ENCODE results near the gene CENPU.
"Not testable (repeated sequence)": the region's sequence is repeated elsewhere in the genome, so short reads cannot be mapped to it uniquely, and the experiment has no call there.

Gene CENPU

DNA sequence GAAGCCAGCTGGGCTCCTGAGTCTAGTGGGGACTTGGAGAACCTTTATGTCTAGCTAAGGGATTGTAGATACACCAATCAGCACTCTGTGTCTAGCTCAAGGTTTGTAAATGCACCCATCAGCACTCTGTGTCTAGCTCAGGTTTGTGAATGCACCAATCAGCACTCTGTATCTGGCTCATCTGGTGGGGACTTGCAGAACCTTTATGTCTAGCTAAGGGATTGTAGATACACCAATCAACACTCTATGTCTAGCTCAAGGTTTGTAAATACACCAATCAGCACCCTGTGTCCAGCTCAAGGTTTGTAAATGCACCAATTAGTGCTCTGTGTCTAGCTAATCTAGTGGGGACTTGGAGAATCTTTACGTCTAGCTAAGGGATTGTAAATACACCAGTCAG is 7.8 kb upstream of the CENPU start:
- not testable (repeated sequence) for H3K4me3 Mint-ChIP-seq; H3K27me3 Mint-ChIP-seq; H3K9me3 Mint-ChIP-seq; H3K27ac Mint-ChIP-seq; H3K36me3 Mint-ChIP-seq (ENCODE audit: low read depth)
- H3K4me1 Mint-ChIP-seq (ENCODE audit: low read depth), result peaks cover 25% of the 10 kb centered on the region

DNA sequence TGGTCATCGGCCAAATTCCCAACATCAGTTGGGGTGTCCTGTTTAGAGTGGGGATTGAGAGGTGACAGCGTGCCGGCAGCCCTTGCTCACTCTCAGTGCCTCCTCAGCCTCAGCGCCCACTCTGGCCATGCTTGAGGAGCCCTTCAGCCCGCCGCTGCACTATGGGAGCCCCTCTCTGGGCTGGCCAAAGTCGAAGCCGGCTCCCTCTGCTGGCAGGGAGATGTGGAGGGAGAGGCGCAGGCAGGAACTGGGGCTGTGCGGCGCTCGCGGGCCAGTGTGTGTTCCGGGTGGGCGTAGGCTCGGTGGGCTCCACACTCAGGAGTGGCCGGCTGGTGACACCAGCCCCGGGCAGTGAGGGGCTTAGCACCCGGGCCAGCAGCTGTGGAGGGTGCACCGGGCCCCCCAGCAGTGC is 7.1 kb upstream of the CENPU start:
- Mint-ChIP-seq H3K27me3 (no peaks in the 10 kb centered on the region), H3K4me1 (ENCODE audit: low read depth) (peaks cover 18% of the 10 kb centered on the region), H3K27ac (no peak overlapping the region), H3K4me3 (no peak overlapping the region), H3K9me3 (no peaks in the 10 kb centered on the region), H3K36me3 (ENCODE audit: low read depth) (no peaks in the 10 kb centered on the region)

DNA sequence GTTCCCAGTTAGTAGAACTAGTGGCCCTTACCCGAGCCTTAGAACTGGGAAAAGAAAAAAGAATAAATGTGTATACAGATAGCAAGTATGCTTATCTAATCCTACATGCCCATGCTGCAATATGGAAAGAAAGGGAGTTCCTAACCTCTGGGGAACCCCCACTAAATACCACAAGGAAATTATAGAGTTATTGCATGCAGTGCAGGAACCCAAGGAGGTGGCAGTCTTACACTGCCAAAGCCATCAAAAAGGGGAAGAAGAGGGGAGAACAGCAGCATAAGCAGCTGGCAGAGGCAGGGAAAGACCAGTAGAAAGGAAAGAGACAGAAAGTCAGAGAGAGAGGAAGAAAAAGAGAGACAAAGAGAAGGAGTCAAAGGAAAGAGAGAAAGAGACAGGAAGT is 5.7 kb upstream of the CENPU start:
- H3K27me3 Mint-ChIP-seq; H3K4me3 Mint-ChIP-seq; H3K36me3 Mint-ChIP-seq (ENCODE audit: low read depth); H3K9me3 Mint-ChIP-seq: not testable (repeated sequence)
- Mint-ChIP-seq H3K4me1 (ENCODE audit: low read depth) (peaks cover 18% of the 10 kb centered on the region), H3K27ac (peak overlapping the region; percentile 31)

DNA sequence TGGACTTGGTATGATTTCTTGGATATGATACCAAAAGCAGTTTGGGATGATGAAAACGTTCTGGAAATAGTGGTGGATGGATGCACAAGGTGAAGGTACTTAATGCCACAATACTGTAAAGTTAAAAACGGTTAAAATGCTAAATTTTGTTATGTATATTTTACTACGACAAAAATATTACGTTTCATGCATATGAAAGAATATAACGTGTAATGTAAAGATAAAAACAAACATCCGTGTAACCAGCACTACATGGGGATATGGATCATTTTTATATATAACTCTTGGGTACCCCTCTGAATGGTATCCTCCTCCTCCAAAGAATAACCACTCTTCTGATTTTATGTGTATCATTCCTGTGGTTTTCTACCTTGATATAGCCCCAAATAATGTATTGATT is 862 bp upstream of the CENPU start:
- Mint-ChIP-seq H3K36me3 (ENCODE audit: low read depth) (peaks cover 24% of the 10 kb centered on the region), H3K27ac (peak overlapping the region; percentile 90), H3K4me1 (ENCODE audit: low read depth) (peaks cover 40% of the 10 kb centered on the region), H3K27me3 (no peaks in the 10 kb centered on the region), H3K4me3 (peak overlapping the region; percentile 96), H3K9me3 (no peaks in the 10 kb centered on the region)

DNA sequence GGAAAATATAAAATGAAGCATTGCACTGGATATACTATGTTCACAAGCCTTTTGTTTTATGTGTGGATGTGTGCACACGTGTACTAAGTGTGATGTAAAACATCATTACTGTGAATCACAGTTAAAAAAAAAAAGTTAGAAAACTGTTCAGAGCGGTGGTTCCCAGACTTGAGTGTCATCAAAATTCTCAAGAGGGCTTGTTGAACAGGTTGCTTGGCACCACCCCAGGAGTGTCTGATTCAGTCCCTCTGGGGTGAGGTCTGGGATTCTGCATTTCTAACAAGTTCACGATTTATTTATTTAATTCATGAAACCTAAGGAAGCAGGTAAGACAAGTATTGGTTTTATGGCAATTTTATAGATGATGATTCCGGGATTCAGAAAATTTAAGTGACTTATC is 1.8 kb downstream of the CENPU start:
- Mint-ChIP-seq H3K4me3 (peak overlapping the region; percentile 96), H3K27me3 (no peaks in the 10 kb centered on the region), H3K36me3 (ENCODE audit: low read depth) (peaks cover 49% of the 10 kb centered on the region), H3K4me1 (ENCODE audit: low read depth) (peaks cover 32% of the 10 kb centered on the region), H3K27ac (no peak overlapping the region), H3K9me3 (no peaks in the 10 kb centered on the region)

DNA sequence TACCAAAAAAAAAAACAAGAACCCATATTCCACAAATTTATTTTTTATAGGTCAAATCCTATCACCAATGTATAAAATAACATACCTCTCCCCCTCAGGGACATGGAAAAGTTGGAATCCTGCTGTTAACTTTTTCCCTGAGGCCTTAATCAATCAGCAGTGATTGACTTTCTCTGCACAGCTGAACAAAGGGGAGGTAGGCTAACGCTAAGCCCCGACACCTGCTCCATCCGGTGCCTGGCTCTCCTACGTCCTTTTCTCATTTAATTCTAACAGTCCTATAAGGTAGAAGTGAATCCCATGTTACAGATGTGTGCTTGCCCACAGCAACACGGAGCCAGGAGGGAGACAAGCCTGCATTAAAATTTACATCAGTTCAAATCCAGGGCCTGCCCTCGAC is 2.8 kb downstream of the CENPU start:
- Mint-ChIP-seq H3K9me3 (no peaks in the 10 kb centered on the region), H3K36me3 (ENCODE audit: low read depth) (peaks cover 58% of the 10 kb centered on the region), H3K27ac (no peak overlapping the region), H3K27me3 (no peaks in the 10 kb centered on the region), H3K4me3 (no peak overlapping the region), H3K4me1 (ENCODE audit: low read depth) (peaks cover 32% of the 10 kb centered on the region)

DNA sequence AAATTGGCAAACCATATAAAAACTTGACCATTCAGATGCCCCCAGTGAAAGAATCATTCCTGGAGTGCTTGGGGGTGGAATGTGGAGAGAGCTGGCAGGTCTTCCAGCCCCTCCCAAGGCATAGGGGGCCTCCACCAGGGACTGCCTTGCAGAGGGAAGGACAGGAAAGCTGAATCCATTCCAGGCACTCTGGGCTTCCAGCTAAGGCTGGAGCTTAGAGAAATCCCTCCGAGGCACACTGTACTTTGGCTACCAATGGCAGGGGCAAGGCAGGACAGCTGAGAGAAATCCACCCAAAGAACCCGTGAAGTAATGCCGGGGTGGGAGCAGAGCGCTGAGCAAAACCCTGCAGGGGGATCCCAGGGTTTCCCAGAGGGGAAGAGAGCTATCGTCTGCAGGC is 4.0 kb downstream of the CENPU start:
- Mint-ChIP-seq H3K4me1 (ENCODE audit: low read depth) (peaks cover 32% of the 10 kb centered on the region), H3K36me3 (ENCODE audit: low read depth) (peaks cover 65% of the 10 kb centered on the region), H3K27ac (no peak overlapping the region)

DNA sequence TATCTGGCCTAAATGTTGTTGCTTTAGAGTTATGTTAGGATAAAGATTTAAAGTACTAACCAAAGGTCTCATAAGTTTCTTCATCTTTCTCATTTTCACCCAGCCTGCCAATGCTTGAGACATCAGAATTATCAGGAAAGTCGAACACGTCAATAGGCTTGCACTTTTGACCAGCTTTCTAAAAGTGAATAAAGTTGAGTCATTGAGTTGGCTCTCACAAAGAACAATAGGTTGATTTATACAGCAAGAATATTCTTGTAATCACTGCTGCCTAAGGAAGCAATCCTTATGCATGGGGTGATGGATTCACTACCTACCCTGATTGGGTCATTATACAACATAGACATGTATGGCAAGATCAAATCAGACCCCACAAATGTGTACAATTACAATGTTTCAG is 5.0 kb downstream of the CENPU start:
- no peak overlapping the region for H3K27ac Mint-ChIP-seq

More for the DNA sequence above, 4.0 kb downstream of the CENPU start:
- no peaks in the 10 kb centered on the region for H3K9me3 Mint-ChIP-seq
- H3K4me3 Mint-ChIP-seq, result no peak overlapping the region
- H3K27me3 Mint-ChIP-seq, result no peaks in the 10 kb centered on the region

DNA sequence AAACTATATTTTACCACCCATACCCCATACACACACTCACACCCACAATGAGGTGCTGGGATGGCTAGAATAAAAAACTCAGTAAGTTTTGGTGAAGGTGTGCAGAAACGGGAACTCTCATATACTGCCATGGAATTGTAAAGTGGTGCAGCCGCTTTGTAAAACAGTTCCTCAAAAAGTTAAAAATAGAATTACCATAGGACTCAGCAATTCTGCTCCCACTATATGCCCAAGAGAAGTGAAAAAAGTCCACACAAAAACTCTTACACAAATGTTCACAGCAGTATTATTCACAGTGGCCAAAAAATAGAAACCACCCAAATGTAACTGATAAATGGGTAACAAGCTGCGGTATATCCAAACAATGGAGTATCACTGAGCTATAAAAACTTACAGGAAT is 6.5 kb downstream of the CENPU start:
- Mint-ChIP-seq H3K9me3 (no peaks in the 10 kb centered on the region), H3K4me3 (no peak overlapping the region), H3K27me3 (no peaks in the 10 kb centered on the region), H3K27ac (no peak overlapping the region), H3K36me3 (ENCODE audit: low read depth) (peaks cover 78% of the 10 kb centered on the region), H3K4me1 (ENCODE audit: low read depth) (peaks cover 13% of the 10 kb centered on the region)

More for the DNA sequence above, 5.0 kb downstream of the CENPU start:
- Mint-ChIP-seq H3K4me3 (no peak overlapping the region), H3K9me3 (no peaks in the 10 kb centered on the region), H3K27me3 (no peaks in the 10 kb centered on the region), H3K4me1 (ENCODE audit: low read depth) (peaks cover 23% of the 10 kb centered on the region), H3K36me3 (ENCODE audit: low read depth) (peaks cover 74% of the 10 kb centered on the region)

DNA sequence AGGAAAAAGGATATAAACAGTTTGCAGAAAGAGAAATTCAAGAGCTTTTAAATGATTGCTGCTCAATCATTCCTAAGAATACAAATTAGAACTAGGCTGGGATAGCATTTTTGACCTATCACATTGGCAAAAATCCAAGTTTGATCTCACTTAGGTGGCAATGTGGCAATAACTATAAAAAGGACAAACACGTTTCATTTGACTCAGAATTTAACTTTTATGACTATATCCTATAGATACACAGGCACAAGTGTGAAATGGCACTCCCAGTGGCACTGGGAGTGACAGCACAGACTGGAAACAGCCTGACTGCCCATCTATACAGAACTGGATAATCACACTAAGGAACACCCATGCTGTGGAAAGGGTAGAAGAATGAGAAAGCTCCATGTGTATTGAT is 11.1 kb downstream of the CENPU start:
- H3K27me3 Mint-ChIP-seq, result no peaks in the 10 kb centered on the region
- no peak overlapping the region for H3K4me3 Mint-ChIP-seq
- no peaks in the 10 kb centered on the region for H3K4me1 Mint-ChIP-seq (ENCODE audit: low read depth)
- H3K36me3 Mint-ChIP-seq (ENCODE audit: low read depth), result peaks cover 87% of the 10 kb centered on the region
- H3K27ac Mint-ChIP-seq, result no peak overlapping the region
- peaks cover 16% of the 10 kb centered on the region for H3K9me3 Mint-ChIP-seq

DNA sequence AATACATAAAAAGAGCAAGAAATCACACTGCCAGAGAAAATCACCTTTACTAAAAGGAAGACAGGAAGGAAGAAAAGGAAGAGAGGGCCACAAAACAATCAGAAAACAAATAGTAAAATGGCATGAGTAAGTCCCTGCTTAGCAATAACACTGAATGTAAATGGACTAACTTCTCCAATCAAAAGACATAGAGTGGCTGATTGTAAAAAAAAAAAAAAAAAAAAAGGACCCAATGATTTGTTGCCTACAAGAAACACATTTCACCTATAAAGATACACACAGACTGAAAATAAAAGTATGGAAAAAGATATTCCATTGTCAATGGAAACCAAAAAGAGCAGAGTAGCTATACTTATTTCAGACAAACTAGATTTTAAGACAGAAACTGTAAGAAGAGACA is 12.6 kb downstream of the CENPU start:
- no peak overlapping the region for H3K27ac Mint-ChIP-seq
- peaks cover 87% of the 10 kb centered on the region for H3K36me3 Mint-ChIP-seq (ENCODE audit: low read depth)
- peaks cover 16% of the 10 kb centered on the region for H3K9me3 Mint-ChIP-seq
- no peak overlapping the region for H3K4me3 Mint-ChIP-seq
- H3K4me1 Mint-ChIP-seq (ENCODE audit: low read depth), result no peaks in the 10 kb centered on the region
- H3K27me3 Mint-ChIP-seq, result no peaks in the 10 kb centered on the region

DNA sequence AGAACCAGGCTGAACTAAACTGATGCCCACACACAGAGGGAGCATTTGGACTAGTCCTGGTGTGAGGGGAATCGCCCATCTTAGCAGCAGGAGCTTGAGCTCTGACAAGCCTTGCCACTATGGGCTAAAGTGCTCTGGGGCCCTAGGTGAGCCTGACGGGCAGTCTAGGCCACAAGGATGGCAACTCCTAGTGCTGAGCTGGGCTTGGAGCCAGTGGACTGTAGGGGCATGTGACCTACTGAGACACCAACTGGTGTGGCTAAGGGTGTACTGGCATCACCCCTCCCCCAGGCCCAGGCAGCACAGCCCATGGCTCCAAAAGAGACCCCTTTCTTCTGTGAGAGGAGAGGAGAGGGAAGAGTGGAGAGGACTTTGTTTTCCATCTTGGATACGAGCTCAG is 14.5 kb downstream of the CENPU start:
- Mint-ChIP-seq H3K4me3 (no peak overlapping the region), H3K4me1 (ENCODE audit: low read depth) (no peaks in the 10 kb centered on the region), H3K27ac (no peak overlapping the region), H3K9me3 (peaks cover 16% of the 10 kb centered on the region), H3K36me3 (ENCODE audit: low read depth) (peaks cover 87% of the 10 kb centered on the region), H3K27me3 (no peaks in the 10 kb centered on the region)

DNA sequence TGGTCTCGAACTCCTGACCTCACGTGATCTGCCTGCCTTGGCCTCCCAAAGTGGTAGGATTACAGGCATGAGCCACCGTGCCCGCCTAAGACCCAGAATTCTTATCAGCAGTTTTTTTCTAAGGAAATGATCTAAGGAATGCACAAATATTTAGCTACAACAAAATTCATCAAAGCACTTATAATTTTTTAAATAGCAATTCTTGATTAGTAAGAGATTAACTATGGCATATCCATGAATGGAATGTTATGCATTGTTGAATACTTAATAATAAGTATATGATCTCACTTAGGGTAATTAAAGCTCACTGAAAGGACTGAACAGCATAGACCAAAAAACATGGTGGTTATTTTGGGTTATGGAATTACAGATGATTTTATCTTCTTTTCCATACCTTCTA is 18.4 kb downstream of the CENPU start:
- peaks cover 2% of the 10 kb centered on the region for H3K9me3 Mint-ChIP-seq
- no peaks in the 10 kb centered on the region for H3K27me3 Mint-ChIP-seq
- peaks cover 79% of the 10 kb centered on the region for H3K36me3 Mint-ChIP-seq (ENCODE audit: low read depth)

DNA sequence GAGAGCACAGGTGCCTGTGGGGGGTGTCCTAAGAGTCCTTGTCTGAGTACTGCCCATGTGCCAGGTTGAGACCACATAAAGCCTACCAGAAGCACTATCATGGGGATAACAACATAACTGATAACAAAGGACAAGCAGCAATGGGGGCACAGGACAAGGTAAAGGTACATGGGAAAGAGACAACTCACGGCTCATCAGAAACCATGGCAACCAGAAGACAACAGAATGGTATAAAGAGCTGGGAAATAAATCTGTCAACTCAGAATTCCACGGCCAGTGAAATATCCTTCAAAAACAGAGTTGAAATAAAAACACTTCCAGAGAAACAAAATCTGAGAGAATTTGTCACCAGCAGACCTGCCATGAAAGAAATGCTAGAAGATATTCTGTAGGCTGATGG is 20.0 kb downstream of the CENPU start:
- Mint-ChIP-seq H3K4me1 (ENCODE audit: low read depth) (no peaks in the 10 kb centered on the region), H3K27ac (no peak overlapping the region), H3K9me3 (no peaks in the 10 kb centered on the region), H3K4me3 (no peak overlapping the region), H3K27me3 (no peaks in the 10 kb centered on the region), H3K36me3 (ENCODE audit: low read depth) (peaks cover 79% of the 10 kb centered on the region)

More for the DNA sequence above, 18.4 kb downstream of the CENPU start:
- no peak overlapping the region for H3K27ac Mint-ChIP-seq
- no peaks in the 10 kb centered on the region for H3K4me1 Mint-ChIP-seq (ENCODE audit: low read depth)
- H3K4me3 Mint-ChIP-seq, result no peak overlapping the region

DNA sequence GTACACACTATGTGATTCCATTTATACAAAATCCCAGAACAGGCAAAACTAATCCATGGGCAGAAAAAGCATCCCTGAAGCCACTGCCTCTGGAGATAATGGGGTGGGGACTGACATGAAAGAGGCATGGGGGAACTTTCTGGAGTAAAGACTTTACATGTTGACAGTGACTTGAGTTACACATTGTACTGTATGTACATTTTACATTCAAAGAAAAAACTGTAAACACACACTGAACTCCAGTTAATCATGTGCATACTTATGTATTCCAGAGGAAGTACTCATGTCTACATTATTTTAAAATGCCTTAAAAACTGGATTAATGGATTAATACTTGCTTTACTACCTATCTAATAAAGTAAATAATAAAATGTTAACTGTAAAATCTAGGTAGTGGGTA is 21.6 kb downstream of the CENPU start:
- Mint-ChIP-seq H3K4me3 (no peak overlapping the region), H3K36me3 (ENCODE audit: low read depth) (peaks cover 78% of the 10 kb centered on the region), H3K27ac (no peak overlapping the region), H3K9me3 (no peaks in the 10 kb centered on the region), H3K27me3 (no peaks in the 10 kb centered on the region), H3K4me1 (ENCODE audit: low read depth) (no peaks in the 10 kb centered on the region)

DNA sequence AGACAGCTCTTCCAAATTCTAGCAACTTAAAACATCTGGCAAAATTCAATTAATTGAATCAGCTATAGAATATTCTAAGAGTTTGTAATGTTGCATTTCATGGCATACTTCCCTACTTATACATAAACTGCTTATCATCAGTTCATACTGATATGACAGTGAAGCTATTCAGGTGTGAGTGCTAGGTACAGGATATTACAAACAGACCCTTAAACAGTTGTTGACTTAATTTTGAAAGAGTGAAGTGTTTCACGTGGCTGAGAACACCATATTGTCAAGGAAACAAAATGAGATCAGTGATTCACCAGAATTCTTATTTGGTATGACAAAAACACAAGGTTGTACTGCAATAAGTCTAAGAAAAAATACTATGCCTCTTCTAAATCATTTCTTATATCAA is 27.4 kb downstream of the CENPU start:
- H3K9me3 Mint-ChIP-seq, result no peaks in the 10 kb centered on the region
- H3K27me3 Mint-ChIP-seq, result no peaks in the 10 kb centered on the region
- no peak overlapping the region for H3K27ac Mint-ChIP-seq
- H3K4me3 Mint-ChIP-seq, result no peak overlapping the region
- peaks cover 6% of the 10 kb centered on the region for H3K4me1 Mint-ChIP-seq (ENCODE audit: low read depth)
- H3K36me3 Mint-ChIP-seq (ENCODE audit: low read depth), result peaks cover 85% of the 10 kb centered on the region

DNA sequence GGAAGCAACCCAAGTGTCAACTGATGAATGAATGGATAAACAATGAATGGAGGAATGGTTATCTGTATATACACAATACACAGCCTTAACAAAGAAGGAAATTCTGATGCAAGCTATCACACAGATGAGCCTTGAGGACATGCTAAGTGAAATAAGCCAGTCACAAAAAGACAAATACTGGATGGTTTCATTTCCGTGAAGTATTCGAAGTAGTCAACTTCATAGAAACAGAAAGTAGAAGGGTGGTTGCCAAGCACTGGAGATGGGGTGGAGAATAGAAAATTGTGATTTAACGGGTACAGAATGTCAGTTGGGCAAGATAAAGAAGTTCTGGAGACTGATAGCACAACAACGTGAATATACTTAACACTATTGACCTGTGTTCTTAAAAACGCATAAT is 28.2 kb downstream of the CENPU start:
- Mint-ChIP-seq H3K4me1 (ENCODE audit: low read depth) (peaks cover 6% of the 10 kb centered on the region), H3K27ac (no peak overlapping the region), H3K36me3 (ENCODE audit: low read depth) (peaks cover 89% of the 10 kb centered on the region), H3K27me3 (no peaks in the 10 kb centered on the region), H3K9me3 (no peaks in the 10 kb centered on the region), H3K4me3 (no peak overlapping the region)

Data from stimulated activated naive CD8-positive, alpha-beta T cell treated with anti-CD3 and anti-CD28 coated beads, Interleukin-15, Interleukin-2, amounts not matched to agents 100 ng/mL and 50 ng/mL, for 24 hours (primary cell).